GM21447 (cell line): ENCODE measurements around the gene ZNF567.

Source experiments
- ATAC-seq: cut with Tn5 transposase; IDR thresholded peaks from one replicate; pipeline ENCODE4 v1.9.1; 2021; ENCODE audit not compliant: unreplicated experiment

ZNF567 gene

DNA sequence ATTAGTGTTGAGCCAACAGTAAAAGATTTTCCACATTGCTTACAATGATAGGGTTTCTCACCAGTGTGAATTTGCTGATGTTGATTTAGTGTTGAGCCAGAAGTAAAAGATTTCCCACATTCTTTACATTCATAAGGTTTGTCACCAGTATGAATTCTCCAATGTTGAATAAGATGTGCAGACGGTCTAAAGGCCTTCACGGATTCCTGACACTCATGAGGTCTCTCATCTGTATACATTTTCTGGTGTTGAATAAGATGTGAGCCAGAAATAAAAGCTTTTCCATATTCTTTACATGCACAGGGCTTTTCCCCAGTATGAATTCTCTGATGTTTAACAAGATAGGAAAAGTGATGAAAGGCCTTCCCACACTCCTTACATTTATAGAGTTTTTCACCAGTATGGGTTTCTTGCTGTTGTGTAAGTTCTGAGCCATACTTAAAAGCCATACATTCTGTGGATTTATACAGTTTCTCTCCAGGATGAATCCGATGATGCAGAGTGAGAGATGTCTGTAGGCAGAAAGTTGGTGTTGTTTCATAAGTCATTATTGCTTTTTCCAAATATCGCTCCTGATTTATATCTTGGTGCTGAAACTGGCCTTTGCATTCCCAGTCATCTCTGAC, 62.8 kb downstream of the ZNF567 start:
- no peak for ATAC-seq
